Measurements from ENCODE around the gene TMEM132D.

DNA sequence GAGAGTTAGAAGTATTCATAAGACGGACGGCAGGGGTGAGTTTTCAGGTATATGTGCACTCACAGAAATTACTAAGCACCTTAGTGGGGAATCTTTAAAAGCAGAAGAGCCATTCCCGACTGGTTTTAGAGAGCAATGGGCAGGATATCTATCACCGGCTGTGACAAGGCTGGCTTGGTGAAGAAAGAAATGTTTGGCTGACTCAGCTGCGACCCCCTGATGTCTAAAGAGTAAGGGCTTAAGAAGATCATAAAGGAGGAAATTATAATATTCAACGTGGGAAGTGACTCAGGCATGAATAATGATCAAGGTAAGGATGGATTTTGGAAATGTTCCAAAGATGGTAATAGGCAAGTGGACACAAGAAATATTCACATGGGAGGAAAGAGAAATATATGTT is 407.6 kb downstream of the TMEM132D start:
- TF ChIP-seq POLR2A (IDR thresholded peaks at IDR 0.05; ENCODE audit: low read length): no peak
- TF ChIP-seq GATA1 (IDR thresholded peaks at IDR 0.05; ENCODE audit: low read depth, low read length): no peak

Data from erythroblast (primary cell).